IMR-90 (cell line): Measurements from ENCODE around the gene C3orf52. TPM values are rescaled to one million over a fixed set of nuclear protein-coding genes. Genes with fewer than 3 reads are reported as not detected.

Source experiments
- ATAC-seq: fragments of 200-7000 bp; cut with Tn5 transposase; 2 replicates; pipeline ENCODE4 v1.9.1; 2020; ENCODE audit warnings: low read depth, mild to moderate bottlenecking, moderate library complexity
- BruUV-seq: library from RNA; stranded (reverse); fragments of 400-500 nt; replicated peaks from 2 replicates; lab custom pipeline; 2021; lab: Mats Ljungman, UMichigan
- CTCF ChIA-PET: fragments of 300-600 bp; formaldehyde crosslinking; extraction: SDS; loops from one replicate; lab custom pipeline; 2021; ENCODE audit warnings: antibody characterized with exemption; lab: Yijun Ruan, JAX
- POLR2A ChIA-PET: fragments of 300-600 bp; sonication (Branson Sonifier 250); formaldehyde crosslinking; loops from one replicate; lab custom pipeline; 2022; ENCODE audit warnings: antibody characterized with exemption; ENCODE audit not compliant: unreplicated experiment; lab: Charles Lee
- DNase-seq: peaks from one replicate; pipeline ENCODE4 v3.0.0; 2013
- H2AFZ ChIP-seq: replicated peaks from 2 replicates; pipeline ENCODE3; 2013; ENCODE audit warnings: low read length, mild to moderate bottlenecking; ENCODE audit not compliant: poor library complexity
- H2AK5ac ChIP-seq: 2 replicates; pipeline ENCODE4 v1.6.1; 2013; ENCODE audit warnings: low read depth, low read length, inconsistent platforms
- H2AK9ac ChIP-seq: replicated peaks from 2 replicates; pipeline ENCODE3; 2013; ENCODE audit warnings: mild to moderate bottlenecking, low read depth, low read length, moderate library complexity; ENCODE audit not compliant: poor library complexity
- H2BK120ac ChIP-seq: 2 replicates; pipeline ENCODE4 v1.6.1; 2013; ENCODE audit warnings: low read depth, low read length, inconsistent platforms
- H2BK15ac ChIP-seq: 3 replicates; pipeline ENCODE4 v1.6.1; 2013; ENCODE audit warnings: low read depth, low read length, inconsistent platforms
- H2BK20ac ChIP-seq: 2 replicates; pipeline ENCODE4 v1.6.1; 2013; ENCODE audit warnings: low read depth, mild to moderate bottlenecking, inconsistent platforms, low read length, moderate library complexity
- H2BK5ac ChIP-seq: 2 replicates; pipeline ENCODE4 v1.6.1; 2013; ENCODE audit warnings: mild to moderate bottlenecking, low read depth, low read length, inconsistent platforms; ENCODE audit not compliant: poor library complexity, severe bottlenecking
- H3K14ac ChIP-seq: replicated peaks from 2 replicates; pipeline ENCODE4 v1.6.1; 2013; ENCODE audit warnings: low read depth, low read length, inconsistent platforms
- H3K18ac ChIP-seq: 2 replicates; pipeline ENCODE4 v1.6.1; 2013; ENCODE audit warnings: low read depth, low read length, control low read depth
- H3K23ac ChIP-seq: 2 replicates; pipeline ENCODE4 v1.6.1; 2013; ENCODE audit warnings: low read depth, low read length, inconsistent platforms
- H3K27ac ChIP-seq: 2 replicates; pipeline ENCODE4 v1.5.1; 2013; ENCODE audit warnings: mild to moderate bottlenecking, control low read depth, low read length; ENCODE audit not compliant: insufficient read depth
- H3K27me3 ChIP-seq: 2 replicates; pipeline ENCODE4 v1.6.1; 2013; ENCODE audit warnings: low read length; ENCODE audit not compliant: control insufficient read depth, insufficient read depth
- H3K36me3 ChIP-seq: 2 replicates; pipeline ENCODE4 v1.6.1; 2013; ENCODE audit warnings: low read length, mixed read lengths; ENCODE audit not compliant: control insufficient read depth, insufficient read depth
- H3K4ac ChIP-seq: 2 replicates; pipeline ENCODE4 v1.6.1; 2013; ENCODE audit warnings: low read depth, low read length, inconsistent platforms
- H3K4me1 ChIP-seq: 2 replicates; pipeline ENCODE4 v1.6.1; 2013; ENCODE audit warnings: low read length, mixed read lengths; ENCODE audit not compliant: control insufficient read depth, insufficient read depth
- H3K4me2 ChIP-seq: 2 replicates; pipeline ENCODE4 v1.6.1; 2013; ENCODE audit warnings: low read depth, mild to moderate bottlenecking, control low read depth, low read length, moderate library complexity
- H3K4me3 ChIP-seq: 2 replicates; pipeline ENCODE4 v1.5.1; 2013; ENCODE audit warnings: low read depth, mild to moderate bottlenecking, control low read depth, low read length, moderate library complexity; ENCODE audit not compliant: insufficient read depth
- H3K56ac ChIP-seq: 2 replicates; pipeline ENCODE4 v1.6.1; 2013; ENCODE audit warnings: low read length, inconsistent platforms; ENCODE audit not compliant: insufficient read depth; ENCODE audit errors: extremely low read depth
- H3K79me1 ChIP-seq, 2 experiments: 2 replicates each; pipeline ENCODE4 v1.6.1; 2013; ENCODE audit warnings: low read length in 2 of 2, inconsistent platforms in 1 of 2, low read depth in 1 of 2
- H3K9ac ChIP-seq: 2 replicates; pipeline ENCODE4 v1.6.1; 2013; ENCODE audit warnings: low read depth, low read length, control low read depth
- H3K9me1 ChIP-seq: 2 replicates; pipeline ENCODE4 v1.6.1; 2013; ENCODE audit warnings: low read length, inconsistent platforms; ENCODE audit not compliant: insufficient read depth
- H3K9me3 ChIP-seq: 2 replicates; pipeline ENCODE4 v1.6.1; 2013; ENCODE audit warnings: low read length; ENCODE audit not compliant: control insufficient read depth, insufficient read depth
- H4K20me1 ChIP-seq: 2 replicates; pipeline ENCODE4 v1.6.1; 2013; ENCODE audit warnings: low read length, inconsistent platforms; ENCODE audit not compliant: insufficient read depth
- H4K5ac ChIP-seq: 2 replicates; pipeline ENCODE4 v1.6.1; 2013; ENCODE audit warnings: mild to moderate bottlenecking, low read depth, low read length, control low read depth
- H4K8ac ChIP-seq, 2 experiments: 2 replicates each; pipeline ENCODE4 v1.6.1; 2013; ENCODE audit warnings: low read depth in 2 of 2, low read length in 2 of 2, control low read depth in 1 of 2, inconsistent platforms in 1 of 2
- H4K91ac ChIP-seq: 2 replicates; pipeline ENCODE4 v1.6.1; 2013; ENCODE audit warnings: low read depth, low read length, inconsistent platforms; ENCODE audit not compliant: insufficient read depth
- BHLHE40 ChIP-seq: fragments of 150-350 bp; IDR thresholded peaks from 2 replicates; pipeline ENCODE4 v1.6.1; 2016; ENCODE audit warnings: mild to moderate bottlenecking, low read depth, low read length
- CEBPB ChIP-seq: IDR thresholded peaks from 2 replicates; pipeline ENCODE4 v1.6.1; 2012; ENCODE audit warnings: low read depth, low read length, improper control_type of control experiment
- FOS ChIP-seq: fragments of 150-350 bp; IDR thresholded peaks from 2 replicates; pipeline ENCODE4 v1.6.1; 2016; ENCODE audit warnings: low read depth, low read length
- MAFK ChIP-seq: IDR thresholded peaks from 2 replicates; pipeline ENCODE4 v1.6.1; 2012; ENCODE audit warnings: low read depth, low read length, improper control_type of control experiment
- MXI1 ChIP-seq: IDR thresholded peaks from 2 replicates; pipeline ENCODE4 v1.6.1; 2012; ENCODE audit warnings: low read depth, mild to moderate bottlenecking, low read length, moderate library complexity, borderline replicate concordance
- NFE2L2 ChIP-seq: fragments of 150-350 bp; IDR thresholded peaks from 2 replicates; pipeline ENCODE4 v1.6.1; 2016; ENCODE audit warnings: low read depth, mild to moderate bottlenecking, low read length
- POLR2A ChIP-seq: IDR thresholded peaks from 2 replicates; pipeline ENCODE4 v1.6.1; 2012; ENCODE audit warnings: mild to moderate bottlenecking, low read depth, low read length
- RFX5 ChIP-seq: IDR thresholded peaks from 2 replicates; pipeline ENCODE4 v1.8.0; 2012; ENCODE audit warnings: low read depth, mild to moderate bottlenecking, low read length, moderate library complexity
- SMC3 ChIP-seq: fragments of 150-350 bp; IDR thresholded peaks from 2 replicates; pipeline ENCODE4 v1.6.1; 2016; ENCODE audit warnings: low read depth, mild to moderate bottlenecking, antibody characterized with exemption, low read length, moderate library complexity
- USF2 ChIP-seq: fragments of 150-350 bp; IDR thresholded peaks from 2 replicates; pipeline ENCODE4 v1.6.1; 2017; ENCODE audit warnings: mild to moderate bottlenecking, antibody characterized with exemption, low read length, low read depth
- WGBS, 2 experiments: methylation state at CpG; one replicate each; pipeline versions ENCODE4 v1.1.5 to v1.1.7; 2013; ENCODE audit warnings: missing lambda C conversion rate in 2 of 2; ENCODE audit not compliant: insufficient read length in 1 of 2; ENCODE audit errors: extremely low coverage in 2 of 2; 5-methylcytosine and 5-hydroxymethylcytosine counted together
- dilution Hi-C: fragments of 300-500 bp; cut with HindIII; formaldehyde crosslinking; loops from one replicate; pipeline ENCODE4 v1.14.3; 2018; ENCODE audit warnings: low sequenced_read_pairs; ENCODE audit not compliant: unreplicated experiment
- in situ Hi-C: fragments of 300-500 bp; cut with MboI; formaldehyde crosslinking; loops from 3 replicates; pipeline ENCODE4 v1.14.3; 2019; ENCODE audit warnings: low sequenced_read_pairs, inconsistent platforms, mixed read lengths
- intact Hi-C: fragments of 100-400 bp; cut with micrococcal nuclease; formaldehyde crosslinking; loops from 2 replicates; pipeline ENCODE4 v1.10.0; 2022
- polyA plus RNA-seq, 3 experiments: library from polyadenylated mRNA; depleted of rRNA; stranded (reverse); fragments of >200 nt; gene quantifications; 2 replicates each; pipeline ENCODE4 v1.2.3, GENCODE V29; 2012; ENCODE audit warnings: low replicate concordance in 1 of 3
- total RNA-seq: library from RNA; depleted of rRNA; stranded (reverse); fragments of >200 nt; gene quantifications from 2 replicates; pipeline ENCODE4 v1.2.3, GENCODE V29; 2012

The C3orf52 gene
- total and polyA plus RNA-seq, 2 of the 4 experiments (the other 2 are of a cell fraction), result 7.5 to 12.5 TPM

- Histone ChIP-seq H3K36me3 (no peaks in the 10 kb centered on the region; the same call in 1 of the 2 replicates), H4K20me1 (no peaks in the 10 kb centered on the region), H2AK9ac (no peak overlapping the region), H2AFZ (no peak overlapping the region), H4K91ac (no peak overlapping the region), H3K9ac (no peak overlapping the region), H3K79me1 (no peaks in the 10 kb centered on the region; a peak in 2 of 4 replicates), H3K18ac (no peak overlapping the region), H3K4me1 (peaks cover 4% of the 10 kb centered on the region; the same call in 1 of the 2 replicates), H3K9me3 (no peaks in the 10 kb centered on the region), H2BK5ac (no peak overlapping the region), H3K4me2 (no peak overlapping the region), H3K56ac (no peak overlapping the region), H3K4ac (no peak overlapping the region), H3K14ac (no peak overlapping the region), H3K27ac (no peak overlapping the region), H3K4me3 (no peak overlapping the region), H2BK15ac (no peak overlapping the region), H2AK5ac (no peak overlapping the region), H3K23ac (no peak overlapping the region), H3K27me3 (no peaks in the 10 kb centered on the region), H3K9me1 (peaks cover 3% of the 10 kb centered on the region; the same call in 1 of the 2 replicates), H2BK20ac (no peak overlapping the region), H4K8ac (no peak overlapping the region), H4K5ac (no peak overlapping the region), H2BK120ac (no peak overlapping the region)
- in situ Hi-C loops, result loop anchor here (25.0 kb wide), 1 partner anchor 384 kb away; no protein-coding TSS in a partner anchor
- no CpG with 5 or more reads among the region's 10 CpGs for WGBS, 2 experiments
- intact Hi-C loops, result no loop called here
- dilution Hi-C loops, result no loop called here
- POLR2A ChIA-PET, result no interaction called here
- CTCF ChIA-PET, result interaction anchor here (1.4 kb wide), 1 partner anchor 9 kb away, joined by 3 read pairs; no protein-coding TSS in a partner anchor
- no peak for ATAC-seq
- TF ChIP-seq NFE2L2 (no peak), CEBPB (no peak), SMC3 (no peak), BHLHE40 (no peak), MAFK (no peak), FOS (no peak), MXI1 (no peak), USF2 (no peak), POLR2A (no peak), RFX5 (no peak)
- no peak for DNase-seq
- no TSS peak for BruUV-seq
Observed at GRCh38 chr3:112127522-112128494, 41.6 kb downstream of the C3orf52 start.
